GM19239 (cell line): ENCODE results near the gene PRR5L.

Source experiments
- DNase-seq: peaks from one replicate; pipeline ENCODE4 v3.0.0; 2011; ENCODE audit warnings: low spot score; ENCODE audit not compliant: insufficient read length
- FAIRE-seq: peaks from 2 replicates; lab custom pipeline; 2011; peaks lifted over from hg19 to GRCh38; lab: Jason Lieb, UNC

PRR5L gene, protein sequence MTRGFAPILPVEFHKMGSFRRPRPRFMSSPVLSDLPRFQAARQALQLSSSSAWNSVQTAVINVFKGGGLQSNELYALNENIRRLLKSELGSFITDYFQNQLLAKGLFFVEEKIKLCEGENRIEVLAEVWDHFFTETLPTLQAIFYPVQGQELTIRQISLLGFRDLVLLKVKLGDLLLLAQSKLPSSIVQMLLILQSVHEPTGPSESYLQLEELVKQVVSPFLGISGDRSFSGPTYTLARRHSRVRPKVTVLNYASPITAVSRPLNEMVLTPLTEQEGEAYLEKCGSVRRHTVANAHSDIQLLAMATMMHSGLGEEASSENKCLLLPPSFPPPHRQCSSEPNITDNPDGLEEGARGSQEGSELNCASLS

DNA sequence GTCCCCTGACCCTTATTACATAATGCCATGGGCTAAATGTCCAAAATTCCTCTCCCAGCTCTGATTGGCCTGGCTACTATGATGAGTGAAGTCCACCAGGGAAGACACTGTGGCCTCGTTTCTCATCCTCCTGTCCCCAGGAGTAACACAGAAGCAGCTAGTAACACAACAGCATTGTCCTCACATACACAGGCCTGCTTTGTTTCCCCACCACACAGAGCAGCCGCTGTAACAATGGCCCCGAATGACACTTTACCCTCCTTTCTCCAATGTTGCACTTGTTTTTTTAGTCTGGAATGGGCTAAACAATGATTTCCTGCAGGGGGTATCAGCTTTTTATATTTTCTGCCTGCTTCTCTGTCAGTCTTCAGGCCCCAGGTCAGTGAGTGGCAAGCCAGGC, at the start of gene PRR5L:
Gene PRR5L, plus strand, starts transcription at position 363 of the 400 bp plus-strand sequence. CDS start 104,834 bp downstream, outside the sequence.
- no peak for DNase-seq

DNA sequence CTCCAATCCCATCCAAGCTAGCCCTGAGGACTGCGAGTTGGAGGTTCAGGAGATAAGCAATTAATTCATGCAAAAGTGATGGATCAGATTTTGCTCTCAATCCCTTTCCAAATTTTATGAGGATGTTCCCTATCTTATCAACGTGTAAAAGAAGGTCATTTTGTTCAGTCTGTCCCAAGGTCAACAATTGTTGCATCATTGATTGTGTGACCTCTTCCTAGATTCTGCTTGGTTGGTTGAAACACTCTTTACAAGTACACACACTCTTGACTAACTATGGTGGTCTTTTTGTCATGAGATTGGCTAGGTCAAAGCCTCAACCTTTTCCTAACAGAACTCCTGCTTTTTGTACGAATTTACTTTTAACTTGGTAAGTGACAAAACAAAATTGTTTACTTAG, 48.6 kb upstream of the PRR5L start:
- FAIRE-seq (no peak), DNase-seq (no peak)

More for the DNA sequence above, at the start of gene PRR5L:
- no peak for FAIRE-seq

DNA sequence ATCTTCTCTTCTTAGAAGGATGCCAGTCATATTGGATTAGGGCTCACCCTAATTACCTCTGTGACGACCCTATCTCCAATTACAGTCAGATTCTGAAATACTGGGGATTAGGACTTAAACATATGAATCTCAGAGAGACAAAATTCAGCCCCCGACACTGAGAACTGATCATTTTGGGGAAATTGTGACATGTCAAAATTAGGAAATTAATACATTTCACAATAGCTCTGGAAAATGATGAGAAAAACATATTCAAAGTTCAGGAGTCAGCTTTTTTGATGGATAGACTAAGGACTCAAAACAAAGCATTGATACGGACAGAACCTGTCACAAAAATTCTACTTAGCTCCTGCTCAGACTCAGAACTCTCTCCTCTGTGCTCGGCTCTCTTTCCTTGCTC, 47.7 kb upstream of the PRR5L start:
- DNase-seq (no peak), FAIRE-seq (no peak)

DNA sequence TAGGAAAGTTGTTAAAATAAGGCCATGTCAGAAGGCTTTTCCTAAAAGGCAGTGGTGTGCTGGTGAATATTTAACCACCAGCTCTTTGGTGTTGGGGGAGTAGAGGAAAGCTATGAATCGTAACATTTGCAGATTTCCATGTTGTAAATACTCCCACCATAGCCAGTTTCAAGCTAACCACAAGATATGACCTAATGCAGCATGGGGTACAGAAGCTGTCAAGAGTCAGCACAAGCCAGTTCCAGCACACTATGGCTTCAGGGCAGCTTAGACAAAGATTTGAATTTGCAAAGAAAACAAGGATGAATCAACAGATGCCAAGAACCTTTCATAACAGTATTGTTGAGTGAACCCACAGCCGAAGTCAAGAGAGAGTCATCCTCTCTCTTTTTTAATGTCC, 46.8 kb upstream of the PRR5L start:
- no peak for FAIRE-seq
- no peak for DNase-seq

DNA sequence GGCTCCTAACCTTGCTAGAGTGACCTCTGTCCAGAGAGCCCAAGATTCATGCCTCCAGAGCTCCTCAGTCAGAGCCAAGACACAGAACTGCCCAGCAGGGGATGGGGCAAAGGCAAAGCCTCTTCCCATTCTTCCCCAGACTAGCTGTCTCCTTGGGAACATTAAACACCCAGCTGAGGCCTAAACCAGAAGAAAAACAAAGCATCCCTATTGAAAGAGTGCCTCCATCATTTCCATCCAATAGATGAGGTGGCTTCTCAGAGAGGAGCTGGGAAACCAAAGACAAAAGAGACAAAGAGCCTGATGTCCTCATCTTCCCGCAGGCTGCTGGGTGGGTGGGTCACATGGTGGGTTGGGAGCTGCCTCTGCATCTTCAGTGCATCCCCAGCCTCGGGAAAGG, 44.3 kb upstream of the PRR5L start:
- DNase-seq (no peak), FAIRE-seq (no peak)

DNA sequence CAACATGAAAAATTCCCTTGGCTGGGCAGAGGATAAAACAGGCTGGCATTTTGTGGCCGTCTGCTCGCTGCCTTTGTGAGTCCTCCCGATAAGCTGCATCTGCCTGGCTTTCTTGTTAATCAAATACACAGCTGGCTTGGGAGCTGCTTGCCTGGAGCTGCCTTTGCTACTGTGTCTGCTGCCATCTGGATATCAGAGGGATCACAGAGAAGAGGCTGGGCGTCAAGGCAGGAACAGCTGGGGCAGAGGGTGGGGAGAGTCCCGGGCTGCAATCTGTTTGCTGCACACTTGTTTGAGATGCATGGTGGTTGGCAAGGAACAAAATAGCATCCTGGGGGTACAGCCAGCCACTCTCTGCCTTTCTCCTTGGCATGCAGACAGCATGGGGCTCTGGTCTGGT, 42.9 kb upstream of the PRR5L start:
- DNase-seq, result no peak

DNA sequence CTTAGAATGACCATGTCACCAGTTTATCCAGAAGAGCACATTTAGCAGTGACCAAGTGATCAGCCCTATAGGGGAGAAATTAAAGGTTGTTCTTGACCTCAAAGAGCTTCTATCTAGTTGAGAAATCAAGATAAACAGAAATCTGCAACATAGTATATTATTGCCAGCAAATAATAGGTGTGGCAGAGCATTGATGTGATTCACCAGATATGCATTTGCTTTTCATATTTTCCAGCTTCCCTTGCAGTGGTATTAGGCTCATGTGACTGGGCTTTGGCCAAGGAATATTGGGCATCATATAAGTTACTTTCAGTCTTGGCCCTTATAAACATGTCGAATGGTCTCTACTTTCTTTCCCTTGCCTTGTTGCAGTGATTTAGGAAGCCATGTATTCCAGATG, 41.4 kb upstream of the PRR5L start:
- DNase-seq (no peak), FAIRE-seq (no peak)

More for the DNA sequence above, 42.9 kb upstream of the PRR5L start:
- no peak for FAIRE-seq

DNA sequence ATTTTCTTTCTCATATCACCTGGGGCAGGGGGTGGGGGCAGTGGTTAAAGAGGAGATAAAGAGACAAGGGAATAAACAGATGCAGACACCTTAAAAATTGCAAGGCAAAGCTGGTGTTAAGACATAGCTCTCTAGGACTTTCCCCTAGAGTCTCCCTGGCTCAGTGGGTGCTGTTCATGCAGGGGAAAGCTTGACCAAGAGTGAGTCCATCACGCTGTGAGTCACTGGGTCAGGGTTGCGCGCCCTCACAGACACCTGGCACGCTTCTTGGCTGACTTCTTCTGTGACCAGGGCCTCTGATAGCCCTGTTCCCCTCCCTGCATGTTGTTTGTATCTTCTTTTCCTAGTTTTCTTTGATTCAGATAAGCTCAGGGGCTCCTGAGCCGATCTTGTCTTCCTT, 38.7 kb upstream of the PRR5L start:
- DNase-seq, result no peak
- no peak for FAIRE-seq

DNA sequence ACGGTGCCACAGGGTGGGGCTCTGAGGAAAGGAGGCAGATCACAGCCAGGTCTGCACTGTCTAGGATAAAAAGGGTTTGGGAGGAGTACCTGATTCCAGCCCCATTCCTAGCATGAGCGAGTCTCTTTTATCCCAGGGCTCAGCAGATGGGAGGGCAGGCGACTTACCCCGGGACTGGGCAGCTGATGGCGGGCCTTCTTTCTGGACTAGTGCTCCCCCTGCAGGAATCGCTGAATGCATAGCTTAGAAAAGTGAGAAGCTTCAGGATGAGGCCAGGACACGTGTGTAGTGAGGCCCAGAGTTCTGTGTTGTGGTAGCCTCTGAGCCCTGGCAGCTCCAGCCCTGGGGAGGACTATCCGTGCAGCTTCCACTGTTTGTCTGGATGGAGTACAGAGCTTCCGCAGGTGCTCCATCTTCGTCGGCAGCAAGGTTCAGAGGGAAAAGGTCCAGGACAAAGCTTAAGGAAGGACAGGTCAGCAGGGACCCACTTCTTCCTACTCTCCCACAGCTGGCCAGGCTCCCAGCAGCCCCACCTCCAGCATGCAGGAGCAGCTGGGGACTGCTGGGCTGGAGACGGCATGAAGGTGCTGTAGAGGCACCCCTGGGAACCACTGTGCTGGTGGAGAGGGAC, 37.2 kb upstream of the PRR5L start:
- FAIRE-seq (no peak), DNase-seq (no peak)

DNA sequence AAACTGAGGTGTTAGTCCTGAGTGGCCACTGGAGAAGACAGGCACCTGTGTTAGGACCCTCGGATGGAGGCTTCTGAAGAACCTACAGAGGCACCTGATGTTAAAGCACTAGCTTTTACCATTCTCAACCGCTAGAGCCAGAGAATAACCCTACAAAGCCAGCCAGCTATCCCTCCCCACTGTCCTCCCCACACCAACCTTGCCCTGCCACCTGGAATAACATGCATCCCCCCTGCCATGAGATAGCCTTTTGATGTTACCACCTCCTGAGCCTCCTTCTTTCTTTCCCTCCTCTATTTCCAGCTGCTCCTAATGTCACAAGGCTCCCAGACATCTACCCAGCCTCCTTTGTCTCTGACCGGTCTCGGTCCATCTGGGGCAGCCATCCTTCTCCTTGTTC, 35.0 kb upstream of the PRR5L start:
- DNase-seq, result no peak
- no peak for FAIRE-seq

DNA sequence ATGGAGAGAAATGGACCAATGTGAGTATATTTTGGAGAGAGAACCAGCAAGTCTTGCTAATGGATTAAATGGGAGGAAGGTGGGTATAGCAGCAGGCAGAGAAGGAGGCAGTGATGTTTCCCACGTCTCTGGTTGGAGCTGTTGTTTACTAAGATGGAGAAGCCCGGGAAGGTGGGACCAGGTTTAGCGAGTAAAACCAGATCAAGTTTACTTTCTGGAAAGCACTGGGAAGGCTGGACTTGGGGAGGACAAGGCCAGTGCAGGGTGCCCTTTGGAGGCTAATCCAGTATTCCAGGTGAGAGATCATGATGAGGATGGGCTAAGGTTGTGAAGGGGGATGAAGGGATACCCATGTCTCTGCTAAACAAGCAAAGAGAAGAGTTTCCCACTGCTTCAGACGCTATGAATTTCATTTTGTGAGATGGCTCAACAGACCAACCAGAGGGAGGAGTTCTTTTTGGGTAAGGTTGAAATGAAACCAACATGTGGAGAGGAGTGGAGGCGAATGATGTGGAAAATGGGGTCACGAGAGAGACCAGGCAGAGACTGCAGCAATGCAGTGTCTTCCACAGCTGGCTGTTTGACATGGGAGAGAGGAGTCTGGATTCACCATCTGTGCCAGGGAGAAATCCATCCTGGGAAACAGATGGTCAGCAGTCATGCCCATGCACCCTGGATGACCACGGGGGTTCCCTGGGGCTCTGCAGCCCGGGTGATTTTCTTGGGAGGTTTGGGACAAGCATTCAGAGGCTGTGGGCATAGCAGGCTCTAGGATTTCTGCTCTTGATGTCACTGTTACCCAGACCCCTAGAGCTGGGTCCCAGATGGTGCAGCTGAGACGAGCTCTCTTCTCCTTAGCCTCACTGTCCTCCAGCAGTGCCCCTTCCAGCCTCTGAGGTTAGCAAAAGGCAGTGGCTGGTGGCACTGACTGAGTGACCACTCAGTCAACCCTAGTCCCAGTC, 31.8 kb upstream of the PRR5L start:
- FAIRE-seq (no peak), DNase-seq (no peak)

DNA sequence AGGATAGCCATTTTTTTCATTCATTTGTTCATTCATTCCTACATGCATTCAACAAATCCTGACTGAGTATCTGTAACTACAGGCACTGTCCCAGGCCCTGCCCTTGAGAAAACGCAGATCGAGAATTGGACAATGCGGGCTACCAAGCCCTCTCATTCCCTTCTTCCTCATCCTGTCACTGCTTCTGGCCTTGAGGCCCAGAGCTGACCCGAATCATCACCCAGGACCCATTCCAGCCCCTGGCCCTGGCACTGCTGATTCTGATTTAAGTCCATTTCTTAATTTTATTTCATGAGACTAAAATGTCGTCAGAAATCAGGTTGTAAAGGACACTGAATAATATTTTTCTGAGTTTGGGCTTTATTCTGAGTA, 31.1 kb upstream of the PRR5L start:
- no peak for FAIRE-seq
- no peak for DNase-seq

DNA sequence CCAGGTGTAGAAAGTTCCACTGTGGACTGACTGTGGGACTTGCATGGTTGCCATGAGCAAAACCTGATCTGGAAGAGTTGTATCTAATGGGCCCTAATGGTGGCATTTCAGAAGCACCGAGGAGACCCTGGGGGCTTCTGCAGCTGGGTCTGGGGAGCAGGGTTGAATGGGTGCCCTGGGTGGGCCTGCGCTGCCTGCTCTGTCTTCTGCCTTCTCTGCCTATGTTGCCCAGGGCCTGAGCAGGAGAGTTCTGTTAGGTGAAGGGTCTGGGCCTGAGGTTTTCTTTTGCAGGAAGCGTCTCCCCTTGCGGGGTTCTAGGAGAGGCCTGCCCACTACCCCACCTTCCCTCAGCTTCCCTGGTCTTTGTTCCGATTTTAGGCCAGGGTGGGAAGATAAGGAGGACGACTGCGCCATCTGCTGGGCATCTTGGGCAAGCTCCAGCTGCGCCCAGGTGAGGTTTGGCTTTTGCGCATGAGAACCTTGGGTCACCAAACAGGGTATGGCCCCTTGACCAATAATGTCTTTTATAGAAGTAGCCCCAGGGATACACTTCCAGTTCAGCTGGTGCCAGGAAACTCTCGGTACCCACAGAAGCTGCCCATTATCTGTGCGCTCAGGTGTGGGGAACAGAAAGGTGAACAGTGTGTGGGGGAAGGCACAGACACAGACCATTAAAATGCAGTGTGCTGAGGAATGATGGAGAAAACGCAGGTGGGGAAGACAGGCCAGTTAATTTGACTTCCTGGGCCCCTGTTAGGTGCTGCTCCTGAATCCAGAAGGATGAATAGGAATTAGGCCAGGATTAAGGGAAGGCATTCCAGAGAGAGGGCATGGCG, 30.1 kb upstream of the PRR5L start:
- DNase-seq (peak; percentile 49), FAIRE-seq (peak; percentile 84)

DNA sequence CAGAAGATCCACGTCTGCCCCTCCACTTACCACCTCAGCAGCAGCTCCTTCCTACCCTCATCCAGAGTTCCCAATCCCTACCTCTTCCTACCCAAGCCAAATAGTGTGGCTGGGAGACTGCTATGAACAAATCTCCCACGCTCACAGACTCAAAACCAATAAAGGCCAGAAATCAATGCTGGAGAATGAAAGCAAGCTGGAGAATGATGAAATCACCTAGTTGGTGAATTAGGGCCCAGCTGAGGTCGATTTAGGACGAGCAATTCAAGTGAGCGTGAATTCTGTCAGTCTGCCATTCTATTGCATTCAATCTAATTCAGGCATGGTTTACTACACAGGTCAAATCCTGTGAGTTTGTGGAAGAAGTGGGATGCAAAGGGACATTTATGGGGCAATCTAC, 29.3 kb upstream of the PRR5L start:
- DNase-seq (no peak), FAIRE-seq (no peak)

DNA sequence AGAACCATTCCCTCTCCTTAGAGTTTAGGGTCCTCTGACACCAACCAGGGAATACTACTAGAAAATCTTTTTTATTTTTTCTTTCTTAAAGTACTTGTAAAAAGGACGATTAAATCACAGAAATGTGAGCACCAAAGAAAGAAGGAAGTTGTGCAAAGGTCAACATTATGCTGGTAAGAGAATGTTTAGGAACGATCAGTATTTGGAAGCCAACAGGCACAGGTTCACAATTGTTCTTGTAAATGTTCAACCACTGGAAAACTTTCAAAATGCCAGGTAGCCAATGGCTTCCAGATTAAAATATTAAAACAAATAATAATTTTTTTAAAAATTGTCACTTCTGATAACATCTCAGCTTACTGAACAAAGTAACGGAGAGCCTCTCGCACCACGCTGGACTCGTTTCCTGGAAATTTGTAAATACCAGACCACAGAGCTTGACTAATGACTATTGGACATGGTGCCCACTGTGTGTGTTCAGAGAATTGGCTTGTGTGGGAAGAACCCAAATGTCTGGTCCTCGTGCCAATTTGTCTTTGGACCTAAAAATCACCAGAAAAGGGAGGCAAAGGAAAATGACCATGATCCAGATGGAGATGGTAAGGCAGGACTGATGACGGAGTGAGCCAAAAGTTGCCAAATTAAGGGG, 27.6 kb upstream of the PRR5L start:
- no peak for FAIRE-seq

DNA sequence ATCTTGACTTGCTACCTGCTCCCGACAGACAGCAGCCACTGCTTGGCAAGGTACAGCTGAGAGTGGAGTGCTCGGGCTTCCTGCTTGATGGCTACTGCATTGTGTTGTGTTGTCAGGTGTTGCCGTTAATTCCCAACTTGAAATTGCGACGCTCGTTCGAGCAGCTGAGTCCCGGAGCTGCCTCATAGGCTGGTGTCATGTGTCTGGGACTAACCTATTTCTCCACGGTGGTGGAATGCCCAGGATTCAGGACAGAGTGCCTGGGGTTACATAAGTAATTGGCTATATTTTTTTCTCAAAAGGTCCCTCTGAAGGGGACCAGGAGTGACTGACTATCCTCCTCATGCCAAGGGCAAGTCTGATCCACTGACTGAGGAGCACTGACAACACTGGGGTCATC, 25.4 kb upstream of the PRR5L start:
- FAIRE-seq (no peak), DNase-seq (no peak)

More for the DNA sequence above, 27.6 kb upstream of the PRR5L start:
- DNase-seq, result no peak

DNA sequence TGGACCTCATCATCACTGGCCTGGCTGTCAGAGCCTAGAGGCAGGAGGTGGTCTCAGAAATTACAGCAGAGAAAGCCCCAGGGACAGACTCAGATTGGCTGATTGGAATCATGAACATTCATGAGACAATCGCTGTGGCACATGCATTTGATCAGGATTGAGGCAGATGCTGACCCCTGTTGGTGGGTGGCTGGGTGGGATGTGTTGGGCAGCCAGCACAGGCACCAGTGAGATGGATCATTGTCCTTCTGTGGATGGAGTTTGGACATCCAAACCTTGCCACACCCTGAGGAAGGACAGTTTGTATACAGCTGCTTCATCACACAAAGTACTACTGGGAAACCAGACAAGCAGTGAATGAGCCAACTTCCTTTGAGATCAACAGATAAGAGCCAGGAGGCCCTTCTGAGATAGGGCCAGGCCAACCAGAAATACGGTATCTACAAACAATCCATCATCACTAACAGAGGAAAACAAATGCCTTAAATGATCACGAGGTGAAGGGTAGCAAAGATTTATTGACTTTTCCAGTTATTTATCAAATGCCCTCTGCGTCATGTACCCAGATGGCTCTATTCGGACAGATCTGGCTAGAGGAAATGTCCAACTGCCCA, 24.2 kb upstream of the PRR5L start:
- no peak for FAIRE-seq

DNA sequence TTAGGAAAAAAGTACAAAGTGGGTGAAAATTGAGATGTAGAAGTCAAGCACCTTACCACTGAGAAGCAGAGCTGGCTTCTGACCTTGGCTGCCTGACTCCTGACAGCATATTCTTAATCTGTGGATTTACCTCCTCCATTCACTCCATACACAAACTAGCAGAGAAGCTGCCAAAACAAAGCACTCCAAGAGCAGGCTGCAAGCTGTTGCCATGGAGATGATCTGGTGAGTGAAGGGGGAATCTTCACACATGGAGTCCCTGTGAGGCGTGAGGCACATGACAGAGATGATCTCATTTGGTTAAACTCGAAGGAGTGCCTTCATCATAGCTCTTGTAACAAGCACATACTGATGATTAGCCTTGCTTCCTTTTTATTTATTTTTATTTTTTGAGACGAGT, 23.0 kb upstream of the PRR5L start:
- DNase-seq (no peak), FAIRE-seq (no peak)

More for the DNA sequence above, 24.2 kb upstream of the PRR5L start:
- no peak for DNase-seq

DNA sequence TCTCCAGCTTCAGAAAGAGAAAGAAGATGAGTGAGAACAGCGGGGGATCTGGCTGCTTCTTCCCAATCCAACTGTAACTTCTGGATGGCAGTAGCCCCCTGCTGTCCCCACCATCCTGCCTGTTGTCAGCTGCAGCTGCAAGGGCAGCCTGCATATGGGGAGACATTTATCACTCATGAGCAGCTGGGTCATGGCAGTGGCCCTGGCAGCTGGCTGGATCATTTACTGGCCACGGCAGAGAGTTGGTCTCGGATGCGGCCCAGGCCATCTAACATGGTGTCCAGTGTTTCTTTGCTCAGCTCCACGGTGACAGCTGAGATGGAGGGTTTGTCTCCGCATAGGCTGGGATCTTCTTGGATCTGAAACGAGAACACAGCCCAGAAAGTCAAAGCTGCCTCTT, 21.7 kb upstream of the PRR5L start:
- DNase-seq, result no peak
- no peak for FAIRE-seq
